Measurements from ENCODE around the gene RTP4. TPM values are rescaled to one million over a fixed set of nuclear protein-coding genes. Genes with fewer than 3 reads are reported as not detected.

RTP4 gene
- total and polyA plus RNA-seq, 4 donors = 2.4 to 6.4 (median 4.4) TPM

DNA sequence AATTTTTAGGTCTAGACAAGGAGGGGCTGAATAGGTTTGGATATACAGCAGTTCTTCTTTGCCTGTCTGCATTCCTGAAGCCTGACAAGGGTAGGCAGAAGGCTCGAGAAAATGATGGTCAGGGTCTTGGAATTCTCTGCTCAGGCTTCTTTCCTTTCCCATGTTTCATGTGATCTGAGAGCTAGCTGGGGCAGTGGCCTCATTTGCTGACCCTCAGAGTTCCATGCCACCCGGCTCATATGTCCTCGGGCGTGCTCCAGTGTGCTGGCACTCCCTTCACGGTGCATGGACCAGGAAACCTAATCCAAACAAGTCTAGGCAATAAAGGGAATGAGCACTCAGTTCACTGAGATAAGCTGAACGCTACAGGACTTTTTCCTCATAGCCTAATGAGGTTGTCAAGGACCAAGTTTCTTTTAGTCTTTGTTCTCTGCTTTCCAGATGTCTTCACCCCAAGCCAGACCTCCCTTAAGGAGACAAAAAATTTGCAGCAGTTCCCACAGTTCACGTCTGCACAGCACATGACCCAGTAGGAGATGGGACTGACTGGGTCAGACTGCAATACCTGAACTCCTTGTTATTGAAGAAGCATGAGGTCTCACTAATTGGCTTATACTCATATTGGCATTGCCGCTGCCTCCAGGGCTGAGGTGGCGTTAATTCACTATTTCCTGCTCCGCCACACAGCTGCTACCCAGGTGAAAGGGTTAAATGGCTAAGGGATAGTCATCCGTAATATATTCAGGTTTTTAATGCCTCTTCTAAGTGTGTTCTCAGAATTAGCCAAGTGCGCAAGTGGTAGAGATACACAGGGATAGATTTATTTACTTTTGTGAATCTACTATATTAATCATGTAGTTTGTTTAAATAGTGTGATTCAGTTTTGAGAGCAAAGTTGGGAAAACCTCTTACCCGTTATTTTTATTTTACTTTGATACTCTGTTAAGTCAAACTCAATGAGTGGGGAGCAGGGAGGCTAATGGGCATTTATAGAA is 15.3 kb upstream of the RTP4 start:
- WGBS, 2 donors = 72 to 81% methylated on average over 13 of the region's 13 CpGs

DNA sequence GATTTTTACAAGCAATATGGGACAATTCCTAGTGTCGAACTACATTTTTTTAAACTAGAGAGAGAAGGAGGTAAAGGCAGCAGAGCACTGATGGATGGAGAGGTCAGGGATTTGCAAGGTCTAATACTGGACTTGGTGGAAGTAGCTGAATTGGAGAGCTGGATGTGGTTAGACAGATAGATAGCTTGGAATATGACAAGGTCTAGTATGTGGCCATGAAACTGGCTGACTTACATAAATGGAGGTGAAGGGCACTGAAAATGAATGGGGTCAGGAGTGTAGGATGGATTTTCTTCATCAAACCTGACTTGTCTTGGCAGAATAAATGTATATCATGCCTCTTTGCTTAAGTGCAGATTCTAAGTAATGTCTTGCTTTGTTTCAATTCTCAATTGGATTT is 10.1 kb upstream of the RTP4 start:
- Histone ChIP-seq H3K9me3 (ENCODE audit: control insufficient read depth in 4 of 4, insufficient read depth in 3 of 4, low read length in 3 of 4) (peaks cover 0 to 3% (median 0%) of the 10 kb centered on the region in 4 donors), H3K27me3 (ENCODE audit: control insufficient read depth in 3 of 3, insufficient read depth in 3 of 3, low read length in 2 of 3) (no peaks in the 10 kb centered on the region), H3K36me3 (ENCODE audit: control insufficient read depth in 4 of 4, insufficient read depth in 4 of 4, low read length in 4 of 4) (no peaks in the 10 kb centered on the region), H3K27ac (ENCODE audit: low read depth in 1 of 2, low read length in 1 of 2) (no peak overlapping the region), H3K4me3 (no peak overlapping the region), H3K9ac (ENCODE audit: insufficient read depth in 1 of 2, low read length in 2 of 2) (no peak overlapping the region), H3K4me1 (ENCODE audit: control insufficient read depth in 5 of 5, insufficient read depth in 5 of 5, low read length in 5 of 5) (no peaks in the 10 kb centered on the region)
- WGBS, 2 donors = 95 to 100% methylated on average over 1 of the region's 1 CpG
- ATAC-seq (ENCODE audit: insufficient read depth, low FRiP score) (no peak), DNase-seq (no peak)
- TF ChIP-seq, protein P1, sequence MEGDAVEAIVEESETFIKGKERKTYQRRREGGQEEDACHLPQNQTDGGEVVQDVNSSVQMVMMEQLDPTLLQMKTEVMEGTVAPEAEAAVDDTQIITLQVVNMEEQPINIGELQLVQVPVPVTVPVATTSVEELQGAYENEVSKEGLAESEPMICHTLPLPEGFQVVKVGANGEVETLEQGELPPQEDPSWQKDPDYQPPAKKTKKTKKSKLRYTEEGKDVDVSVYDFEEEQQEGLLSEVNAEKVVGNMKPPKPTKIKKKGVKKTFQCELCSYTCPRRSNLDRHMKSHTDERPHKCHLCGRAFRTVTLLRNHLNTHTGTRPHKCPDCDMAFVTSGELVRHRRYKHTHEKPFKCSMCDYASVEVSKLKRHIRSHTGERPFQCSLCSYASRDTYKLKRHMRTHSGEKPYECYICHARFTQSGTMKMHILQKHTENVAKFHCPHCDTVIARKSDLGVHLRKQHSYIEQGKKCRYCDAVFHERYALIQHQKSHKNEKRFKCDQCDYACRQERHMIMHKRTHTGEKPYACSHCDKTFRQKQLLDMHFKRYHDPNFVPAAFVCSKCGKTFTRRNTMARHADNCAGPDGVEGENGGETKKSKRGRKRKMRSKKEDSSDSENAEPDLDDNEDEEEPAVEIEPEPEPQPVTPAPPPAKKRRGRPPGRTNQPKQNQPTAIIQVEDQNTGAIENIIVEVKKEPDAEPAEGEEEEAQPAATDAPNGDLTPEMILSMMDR (IDR thresholded peaks at IDR 0.05; ENCODE audit: control extremely low read depth, extremely low read depth) = no peak

More for the DNA sequence above, 15.3 kb upstream of the RTP4 start:
- no peak for DNase-seq
- H3K27ac ChIP-seq (ENCODE audit: low read depth in 1 of 2, low read length in 1 of 2) = no peak overlapping the region
- H3K4me1 ChIP-seq (ENCODE audit: control insufficient read depth in 5 of 5, insufficient read depth in 5 of 5, low read length in 5 of 5) = no peaks in the 10 kb centered on the region
- TF ChIP-seq, protein P1 (IDR thresholded peaks at IDR 0.05; ENCODE audit: control extremely low read depth, extremely low read depth) = no peak
- no peaks in the 10 kb centered on the region for H3K36me3 ChIP-seq (ENCODE audit: control insufficient read depth in 4 of 4, insufficient read depth in 4 of 4, low read length in 4 of 4)
- no peak for ATAC-seq (ENCODE audit: insufficient read depth, low FRiP score)
- H3K27me3 ChIP-seq (ENCODE audit: control insufficient read depth in 3 of 3, insufficient read depth in 3 of 3, low read length in 2 of 3) = no peaks in the 10 kb centered on the region
- H3K9ac ChIP-seq (ENCODE audit: insufficient read depth in 1 of 2, low read length in 2 of 2) = no peak overlapping the region
- H3K4me3 ChIP-seq = no peak overlapping the region
- H3K9me3 ChIP-seq (ENCODE audit: control insufficient read depth in 4 of 4, insufficient read depth in 3 of 4, low read length in 3 of 4) = peaks cover 0 to 3% (median 0%) of the 10 kb centered on the region in 4 donors

DNA sequence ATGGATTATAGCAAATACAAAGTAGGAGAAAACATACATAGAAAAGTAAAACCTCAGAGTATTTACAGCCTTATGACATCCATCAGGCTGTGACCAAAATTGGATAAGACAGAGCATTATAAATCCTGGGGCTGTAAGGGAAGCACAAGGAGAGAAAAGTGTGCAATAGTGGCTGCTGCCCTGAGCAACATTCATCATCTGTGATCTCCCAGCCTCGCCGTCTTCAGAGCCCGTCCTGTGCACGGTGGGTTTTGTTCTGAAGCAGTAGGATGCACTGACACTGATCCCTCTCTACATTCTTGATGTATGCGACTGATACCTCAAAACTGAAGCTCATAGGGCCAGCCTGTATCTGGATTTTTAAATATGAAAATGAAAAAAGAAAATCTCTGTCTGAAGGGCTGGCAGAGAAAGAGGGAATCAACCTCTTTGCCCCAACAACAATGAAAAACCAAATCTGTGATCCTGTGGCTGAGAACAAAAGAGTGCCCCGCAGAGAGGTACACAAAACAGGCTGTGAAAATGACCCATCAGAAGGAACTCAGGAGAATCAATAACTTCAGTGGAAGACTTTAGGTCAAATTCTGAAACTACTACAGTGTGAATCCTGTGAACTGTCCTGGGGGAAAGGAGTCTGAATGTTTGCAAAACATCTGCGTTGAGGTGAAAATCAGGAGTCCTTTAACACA is 8.2 kb upstream of the RTP4 start:
- TF ChIP-seq, protein P1 (IDR thresholded peaks at IDR 0.05; ENCODE audit: control extremely low read depth, extremely low read depth) = no peak
- 74 to 84% methylated on average over 7 of the region's 7 CpGs for WGBS, 2 donors
- no peak overlapping the region for H3K4me3 ChIP-seq

More for the DNA sequence above, 8.2 kb upstream of the RTP4 start:
- Histone ChIP-seq H3K4me1 (ENCODE audit: control insufficient read depth in 5 of 5, insufficient read depth in 5 of 5, low read length in 5 of 5) (no peaks in the 10 kb centered on the region), H3K9me3 (ENCODE audit: control insufficient read depth in 4 of 4, insufficient read depth in 3 of 4, low read length in 3 of 4) (no peaks in the 10 kb centered on the region), H3K27me3 (ENCODE audit: control insufficient read depth in 3 of 3, insufficient read depth in 3 of 3, low read length in 2 of 3) (no peaks in the 10 kb centered on the region), H3K27ac (ENCODE audit: low read depth in 1 of 2, low read length in 1 of 2) (no peak overlapping the region), H3K9ac (ENCODE audit: insufficient read depth in 1 of 2, low read length in 2 of 2) (no peak overlapping the region), H3K36me3 (ENCODE audit: control insufficient read depth in 4 of 4, insufficient read depth in 4 of 4, low read length in 4 of 4) (no peaks in the 10 kb centered on the region)
- ATAC-seq (ENCODE audit: insufficient read depth, low FRiP score) = no peak
- DNase-seq = no peak
